Measurements from ENCODE around the gene FGF1.

The FGF1 gene

GRCh38 chr5:142653321-142653720, 32.6 kb downstream of the FGF1 start:
- H3K9me3 ChIP-seq (ENCODE audit: control insufficient read depth, insufficient read depth, low read depth, low read length), result no peaks in the 10 kb centered on the region
- H3K4me3 ChIP-seq (ENCODE audit: low read depth, low read length), result no peak overlapping the region
- POLR2A ChIA-PET, result no interaction called here
- CTCF ChIA-PET, result interaction anchor here (0.7 to 8.0 kb wide), 9 partner anchors 9 to 245 kb away, joined by 3 to 232 read pairs (median 18); no protein-coding TSS in a partner anchor
- H3K4me1 ChIP-seq (ENCODE audit: control insufficient read depth, insufficient read depth, low read length), result no peaks in the 10 kb centered on the region
- peak; percentile 70 for TF ChIP-seq ZNF623 (tag by site-specific recombination; IDR thresholded peaks at IDR 0.05)
- TF ChIP-seq ZNF785 (tag by site-specific recombination; IDR thresholded peaks at IDR 0.05), result no peak
- TF ChIP-seq MZF1 (tag by site-specific recombination; IDR thresholded peaks at IDR 0.05; ENCODE audit: borderline replicate concordance), result no peak
- no peaks in the 10 kb centered on the region for H3K36me3 ChIP-seq (ENCODE audit: control insufficient read depth in 2 of 2, insufficient read depth in 1 of 2, low read length in 2 of 2)
- H3K27ac ChIP-seq (ENCODE audit: extremely low read depth, low read depth, low read length), result no peak overlapping the region

- no peak overlapping the region for H3K27ac ChIP-seq (ENCODE audit: extremely low read depth, low read depth, low read length)
- no peaks in the 10 kb centered on the region for H3K4me1 ChIP-seq (ENCODE audit: control insufficient read depth, insufficient read depth, low read length)
- TF ChIP-seq ZNF398 (tag by site-specific recombination; IDR thresholded peaks at IDR 0.05) (no peak), PRDM1 (tag by site-specific recombination; IDR thresholded peaks at IDR 0.05) (no peak), ZNF518A (tag by site-specific recombination; conservative IDR thresholded peaks at IDR 0.05; ENCODE audit: low read depth) (no peak), ZNF626 (tag by site-specific recombination; IDR thresholded peaks at IDR 0.05) (no peak), ZNF26 (tag by site-specific recombination; IDR thresholded peaks at IDR 0.05) (no peak), ZNF514 (tag by site-specific recombination; IDR thresholded peaks at IDR 0.05) (no peak), ZNF488 (tag by site-specific recombination; IDR thresholded peaks at IDR 0.05) (no peak), ZNF558 (tag by site-specific recombination; IDR thresholded peaks at IDR 0.05) (no peak), ZNF585B (tag by site-specific recombination; IDR thresholded peaks at IDR 0.05) (no peak), TCF7L2 (IDR thresholded peaks at IDR 0.05; ENCODE audit: borderline replicate concordance, low read depth, low read length) (no peak), ZNF658 (tag by site-specific recombination; IDR thresholded peaks at IDR 0.05) (no peak), ZNF37A (tag by site-specific recombination; IDR thresholded peaks at IDR 0.05) (no peak), ZNF23 (tag by site-specific recombination; IDR thresholded peaks at IDR 0.05; ENCODE audit: borderline replicate concordance) (no peak), ZNF530 (tag by site-specific recombination; IDR thresholded peaks at IDR 0.05; ENCODE audit: low read depth) (no peak), PRDM10 (tag by site-specific recombination; IDR thresholded peaks at IDR 0.05) (no peak), HOXC10 (CRISPR knock-in tag; IDR thresholded peaks at IDR 0.05) (no peak), ZNF596 (tag by site-specific recombination; IDR thresholded peaks at IDR 0.05) (no peak)
- ChIA-PET CTCF (interaction anchor here (0.7 to 8.0 kb wide), 3 partner anchors 47 to 246 kb away, joined by 3 to 232 read pairs (median 44); no protein-coding TSS in a partner anchor), POLR2A (no interaction called here)
- no peaks in the 10 kb centered on the region for H3K36me3 ChIP-seq (ENCODE audit: control insufficient read depth in 2 of 2, insufficient read depth in 1 of 2, low read length in 2 of 2)
- H3K9me3 ChIP-seq (ENCODE audit: control insufficient read depth, insufficient read depth, low read depth, low read length), result no peaks in the 10 kb centered on the region
- no peak overlapping the region for H3K4me3 ChIP-seq (ENCODE audit: low read depth, low read length)
These were observed 33.3 kb downstream of the FGF1 start for GRCh38 chr5:142652563-142652962.
